Measurements from ENCODE around the gene SLC25A21.

SLC25A21 gene

GRCh38 chr14:36976571-36977023, 195.8 kb downstream of the SLC25A21 start:
- no peak for DNase-seq

GRCh38 chr14:36975834-36976233, 196.6 kb downstream of the SLC25A21 start:
- DNase-seq: no peak

GRCh38 chr14:36974985-36975384, 197.4 kb downstream of the SLC25A21 start:
- no peak for DNase-seq

- no peak for DNase-seq
Measured at GRCh38 chr14:36973806-36974442, 198.5 kb downstream of the SLC25A21 start.

GRCh38 chr14:36971263-36971855, 201.0 kb downstream of the SLC25A21 start:
- no peak for DNase-seq

- DNase-seq: no peak
Measured at GRCh38 chr14:36967892-36968555, 204.4 kb downstream of the SLC25A21 start.

- DNase-seq: no peak
Measured at GRCh38 chr14:36955967-36956366, 216.4 kb downstream of the SLC25A21 start.

GRCh38 chr14:36955376-36955775, 217.0 kb downstream of the SLC25A21 start:
- DNase-seq: no peak

- no peak for DNase-seq
Measured at GRCh38 chr14:36952689-36953088, 219.7 kb downstream of the SLC25A21 start.

GRCh38 chr14:36951380-36951911, 221.0 kb downstream of the SLC25A21 start:
- DNase-seq: no peak

GRCh38 chr14:36950812-36951211, 221.6 kb downstream of the SLC25A21 start:
- no peak for DNase-seq

- DNase-seq: no peak
Measured at GRCh38 chr14:36949371-36949770, 223.0 kb downstream of the SLC25A21 start.

- no peak for DNase-seq
Measured at GRCh38 chr14:36948157-36948859, 224.1 kb downstream of the SLC25A21 start.

- DNase-seq: no peak
Measured at GRCh38 chr14:36947362-36947761, 225.0 kb downstream of the SLC25A21 start.

- no peak for DNase-seq
Measured at GRCh38 chr14:36946872-36947271, 225.5 kb downstream of the SLC25A21 start.

GRCh38 chr14:36944307-36945010, 227.9 kb downstream of the SLC25A21 start:
- DNase-seq: no peak

GRCh38 chr14:36942522-36943245, 229.7 kb downstream of the SLC25A21 start:
- DNase-seq: no peak

- peak; percentile 64 for DNase-seq
Measured at GRCh38 chr14:36941783-36942521, 230.5 kb downstream of the SLC25A21 start.

- DNase-seq: no peak
Measured at GRCh38 chr14:36940476-36940875, 231.9 kb downstream of the SLC25A21 start.

GRCh38 chr14:36939265-36939664, 233.1 kb downstream of the SLC25A21 start:
- DNase-seq: no peak

GRCh38 chr14:36938678-36939077, 233.7 kb downstream of the SLC25A21 start:
- no peak for DNase-seq
